Lung (tissue), 12 donors: Measurements from ENCODE around the gene TBCK. TPM values are rescaled to one million over a fixed set of nuclear protein-coding genes. Genes with fewer than 3 reads are reported as not detected.

Experiments
- ATAC-seq: fragments of 200-7000 bp; cut with Tn5 transposase; one replicate; pipeline ENCODE4 v1.9.1; 2020; ENCODE audit warnings: moderate number of reproducible peaks; ENCODE audit not compliant: insufficient read depth, low FRiP score
- DNase-seq, 3 donors: peaks; one replicate each; pipeline ENCODE4 v3.0.0-alpha.2; 2013 to 2017
- H3K27ac ChIP-seq, 2 donors: one replicate each; pipeline ENCODE4 v1.5.1; 2013; ENCODE audit warnings: mild to moderate bottlenecking in 2 of 2, moderate library complexity in 2 of 2, control low read depth in 1 of 2, inconsistent platforms in 1 of 2, low read depth in 1 of 2, low read length in 1 of 2
- H3K27me3 ChIP-seq, 3 donors: one replicate each; pipeline ENCODE4 v1.5.1; 2013; ENCODE audit warnings: low read length in 2 of 3; ENCODE audit not compliant: control insufficient read depth in 3 of 3, insufficient read depth in 3 of 3
- H3K36me3 ChIP-seq, 4 donors: one replicate each; pipeline ENCODE4 v1.5.1; 2013; ENCODE audit warnings: low read length in 4 of 4, mild to moderate bottlenecking in 1 of 4, moderate library complexity in 1 of 4; ENCODE audit not compliant: control insufficient read depth in 4 of 4, insufficient read depth in 4 of 4
- H3K4me1 ChIP-seq, 5 donors: one replicate each; pipeline ENCODE4 v1.5.1; 2013; ENCODE audit warnings: low read length in 5 of 5, mild to moderate bottlenecking in 2 of 5, moderate library complexity in 1 of 5; ENCODE audit not compliant: control insufficient read depth in 5 of 5, insufficient read depth in 5 of 5
- H3K4me3 ChIP-seq: one replicate; pipeline ENCODE4 v1.5.1; 2013; ENCODE audit warnings: mild to moderate bottlenecking, control low read depth, moderate library complexity
- H3K9ac ChIP-seq, 2 donors: one replicate each; pipeline ENCODE4 v1.5.1; 2013; ENCODE audit warnings: low read length in 2 of 2, control low read depth in 1 of 2; ENCODE audit not compliant: insufficient read depth in 1 of 2
- H3K9me3 ChIP-seq, 4 donors: one replicate each; pipeline ENCODE4 v1.5.1; 2013; ENCODE audit warnings: low read length in 3 of 4, mild to moderate bottlenecking in 1 of 4, moderate library complexity in 1 of 4; ENCODE audit not compliant: control insufficient read depth in 4 of 4, insufficient read depth in 3 of 4
- CTCF ChIP-seq: IDR thresholded peaks from 2 replicates; pipeline ENCODE4 v1.5.1; 2012; ENCODE audit warnings: mild to moderate bottlenecking; ENCODE audit errors: control extremely low read depth, extremely low read depth
- WGBS, 2 donors: extraction: QIAGEN DNeasy Blood & Tissue Kit; methylation state at CpG; one replicate each; pipeline ENCODE4 v1.1.7; 2013; 5-methylcytosine and 5-hydroxymethylcytosine counted together
- polyA plus RNA-seq, 2 donors: library from polyadenylated mRNA; stranded (reverse); fragments of 200-250 nt; gene quantifications; one replicate each; pipeline ENCODE4 v1.2.1, GENCODE V29; 2013
- total RNA-seq, 2 donors: library from RNA; depleted of rRNA in 1 of 2; stranded (reverse); fragments of >200 nt in 1 of 2; gene quantifications; one replicate each; pipeline ENCODE4 v1.2.1, GENCODE V29; 2014 to 2021
- donor health status: control.
- donor health status: control.
- donor health status: Bipolar disorder and iron deficiency.
- donor health status: healthy.
- donor health status: DM: yes; HTN: yes; CAD: no.

TBCK gene
- total and polyA plus RNA-seq, 4 donors = 6.7 to 71.2 (median 18.6) TPM

DNA sequence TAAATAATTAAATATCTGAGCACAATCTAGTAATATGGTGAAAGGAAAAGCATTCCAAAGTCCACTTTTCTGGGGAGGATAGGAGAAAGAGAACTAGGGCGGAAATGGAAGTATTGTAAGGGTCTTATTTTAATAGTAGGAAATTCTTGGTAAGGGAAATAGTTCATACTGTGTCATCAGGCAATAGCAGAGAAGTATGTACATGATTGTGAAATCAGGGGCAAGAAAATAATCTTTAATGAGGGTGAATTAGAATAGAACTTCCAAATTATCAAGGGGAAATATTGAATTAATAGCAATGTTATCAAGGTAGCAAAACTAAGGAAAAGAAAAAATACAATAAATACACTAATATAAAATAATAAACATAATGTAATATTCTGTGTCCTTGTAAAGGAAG is 37.8 kb upstream of the TBCK start:
- H3K4me3 ChIP-seq = no peak overlapping the region
- no peak overlapping the region for H3K27ac ChIP-seq
- no peaks in the 10 kb centered on the region for H3K9me3 ChIP-seq
- ATAC-seq = no peak
- no peak for TF ChIP-seq CTCF
- H3K36me3 ChIP-seq = peaks cover 1 to 8% (median 6%) of the 10 kb centered on the region in 4 donors
- no peak for DNase-seq
- H3K4me1 ChIP-seq = no peaks in the 10 kb centered on the region
- no peak overlapping the region for H3K9ac ChIP-seq
- H3K27me3 ChIP-seq = no peaks in the 10 kb centered on the region
- 94 to 95% methylated on average over 1 of the region's 1 CpG for WGBS, 2 donors

GRCh38 chr4:106351016-106351415 is 35.0 kb upstream of the TBCK start:
- no peaks in the 10 kb centered on the region for H3K4me1 ChIP-seq
- peaks cover 5 to 21% (median 10%) of the 10 kb centered on the region in 4 donors for H3K36me3 ChIP-seq
- ATAC-seq = no peak
- H3K27ac ChIP-seq = no peak overlapping the region
- no peak for TF ChIP-seq CTCF
- no peak for DNase-seq
- no peaks in the 10 kb centered on the region for H3K27me3 ChIP-seq
- no peaks in the 10 kb centered on the region for H3K9me3 ChIP-seq
- H3K9ac ChIP-seq = no peak overlapping the region
- H3K4me3 ChIP-seq = no peak overlapping the region

- no peak for TF ChIP-seq CTCF
- 94 to 96% methylated on average over 1 of the region's 1 CpG for WGBS, 2 donors
- Histone ChIP-seq H3K9ac (no peak overlapping the region), H3K9me3 (no peaks in the 10 kb centered on the region), H3K27ac (no peak overlapping the region), H3K27me3 (no peaks in the 10 kb centered on the region), H3K4me3 (no peak overlapping the region), H3K36me3 (peaks cover 0 to 21% (median 9%) of the 10 kb centered on the region in 4 donors), H3K4me1 (peaks cover 0 to 6% (median 0%) of the 10 kb centered on the region in 5 donors)
- ATAC-seq = no peak
- DNase-seq = no peak
Measured at GRCh38 chr4:106347167-106347566, 31.2 kb upstream of the TBCK start.

DNA sequence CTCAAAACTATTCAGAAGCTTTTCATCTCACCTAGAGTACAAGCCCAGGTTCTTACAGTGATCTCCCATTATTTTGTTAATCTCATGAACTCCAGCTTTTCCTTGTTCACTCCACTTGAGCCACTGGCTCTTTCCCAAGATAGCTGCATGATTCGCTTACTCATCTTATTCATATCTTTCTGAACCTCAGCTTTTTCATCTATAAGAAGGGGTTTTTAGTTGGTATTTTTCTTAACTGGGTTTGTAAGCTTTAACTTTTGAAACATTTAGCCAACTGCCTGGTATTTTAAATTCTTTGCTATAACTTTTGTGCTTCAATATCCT is 28.6 kb upstream of the TBCK start:
- Histone ChIP-seq H3K36me3 (peaks cover 5 to 23% (median 13%) of the 10 kb centered on the region in 4 donors), H3K9me3 (no peaks in the 10 kb centered on the region)
- ATAC-seq = no peak

More for the DNA sequence above, 28.6 kb upstream of the TBCK start:
- H3K9ac ChIP-seq = no peak overlapping the region
- no peak for TF ChIP-seq CTCF
- peak in 2 of 3 donors; percentile 5 to 30 for DNase-seq
- no peak overlapping the region for H3K4me3 ChIP-seq
- H3K27ac ChIP-seq = no peak overlapping the region
- 80 to 81% methylated on average over 1 of the region's 1 CpG for WGBS, 2 donors
- no peaks in the 10 kb centered on the region for H3K27me3 ChIP-seq
- H3K4me1 ChIP-seq = peaks cover 0 to 6% (median 0%) of the 10 kb centered on the region in 5 donors
